Inflammatory macrophage treated with lipopolysaccharide for 1 hour (primary cell): ENCODE data around the gene ITGA4.
A peak's percentile ranks its signal among the peaks of the same experiment; 100 is the strongest.

ENCODE experiments used
- DNase-seq, 2 donors: peaks; one replicate each; pipeline ENCODE4 v3.0.0-alpha.2; 2020 to 2022

ITGA4 gene

DNA sequence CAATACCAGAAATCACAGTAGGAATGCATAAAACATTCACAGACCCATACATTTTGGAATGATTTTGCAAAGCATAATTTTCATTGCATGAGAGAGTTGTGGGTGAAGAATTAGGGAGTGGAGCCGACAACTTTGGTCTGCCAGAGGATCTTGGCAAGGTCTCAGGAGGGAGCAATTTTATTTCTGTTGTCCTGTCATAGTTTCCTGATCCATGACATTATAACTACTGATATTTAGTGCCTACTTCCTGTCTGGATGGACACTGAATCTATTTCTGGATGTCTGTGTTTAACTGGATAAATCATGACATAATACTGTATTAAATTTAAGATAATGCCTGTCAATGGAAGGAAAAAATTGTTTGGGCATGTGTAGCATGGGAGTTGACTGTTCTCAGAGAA is 2.4 kb downstream of the ITGA4 start:
- DNase-seq = no peak

DNA sequence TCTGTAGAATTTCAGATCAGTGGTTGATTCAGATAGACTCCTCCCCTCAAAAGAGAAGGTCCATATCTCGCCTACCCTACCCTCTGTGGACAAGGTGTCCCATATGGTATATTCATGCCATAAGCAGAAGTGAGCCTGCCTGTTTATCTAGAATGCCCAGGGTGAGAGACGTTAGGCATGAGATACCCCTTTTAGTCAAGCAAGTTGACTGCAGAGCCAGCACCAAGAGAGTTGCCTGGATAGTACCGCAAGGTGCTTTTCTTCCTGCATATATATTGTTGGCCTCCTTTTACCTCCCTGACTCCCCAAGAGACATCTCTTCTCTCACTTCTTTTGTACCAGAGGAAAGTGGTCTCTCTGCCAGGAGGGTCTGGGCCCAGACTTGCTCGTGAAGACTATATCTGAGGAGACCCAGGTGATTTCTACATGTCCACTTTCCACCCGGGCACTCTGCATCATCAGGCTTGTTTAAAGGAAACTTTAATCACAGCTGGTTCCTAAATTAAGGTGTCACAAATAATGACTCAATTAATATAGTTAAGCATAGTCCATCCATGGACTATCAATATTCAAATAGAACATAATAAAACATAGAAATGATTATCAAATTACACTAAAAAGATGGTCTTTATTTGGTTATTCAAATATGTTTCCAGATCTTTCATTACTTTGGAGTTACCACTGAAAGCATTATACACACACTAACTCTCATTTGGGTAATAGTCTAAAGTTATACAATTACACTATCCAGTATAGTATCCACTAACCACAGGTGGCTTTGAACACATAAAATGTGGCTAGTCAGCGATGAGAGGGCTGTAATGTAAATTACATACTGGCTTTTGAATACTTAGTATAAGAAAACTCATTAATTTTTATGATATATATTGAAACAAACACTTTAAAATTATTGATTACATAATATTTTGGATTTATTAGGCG is 4.1 kb downstream of the ITGA4 start:
- no peak for DNase-seq

DNA sequence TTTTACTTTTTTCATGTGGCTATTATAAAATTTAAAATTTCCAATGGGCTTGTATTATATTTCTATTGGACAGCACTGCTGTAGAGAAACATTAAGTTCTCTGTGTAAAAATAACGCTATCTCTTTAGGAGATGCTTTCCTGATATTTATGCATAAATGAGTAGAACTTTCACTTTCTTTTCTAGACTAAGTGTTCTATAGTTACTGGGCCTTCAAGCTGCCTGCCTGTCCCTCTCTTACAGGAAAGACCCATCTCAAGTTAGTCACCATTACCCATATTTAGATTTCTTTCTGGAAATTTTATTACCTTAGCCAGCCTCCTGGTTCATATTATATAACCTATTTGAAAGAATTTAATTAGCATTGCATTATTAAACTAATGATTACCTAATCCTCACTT is 4.8 kb downstream of the ITGA4 start:
- peak; percentile 30 to 33 for DNase-seq

DNA sequence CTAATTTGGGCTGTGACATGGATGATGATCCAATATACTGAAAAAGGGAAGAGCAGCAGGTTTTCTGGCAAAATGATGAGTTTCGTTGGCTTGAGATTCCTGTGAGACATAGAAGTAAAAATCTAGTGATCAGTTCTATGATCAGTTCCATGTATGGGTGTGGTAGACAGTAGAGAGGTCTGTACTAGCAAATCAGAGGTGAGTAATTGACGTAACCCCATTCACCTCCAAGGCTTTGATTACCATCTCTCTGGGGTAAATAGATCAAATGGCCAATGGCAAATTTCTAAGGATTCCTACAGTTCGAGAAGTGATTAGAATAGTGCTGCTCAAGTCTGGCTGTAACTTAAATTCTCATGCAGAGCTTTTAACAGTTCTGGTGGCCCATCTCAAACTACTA is 6.4 kb downstream of the ITGA4 start:
- DNase-seq = no peak

DNA sequence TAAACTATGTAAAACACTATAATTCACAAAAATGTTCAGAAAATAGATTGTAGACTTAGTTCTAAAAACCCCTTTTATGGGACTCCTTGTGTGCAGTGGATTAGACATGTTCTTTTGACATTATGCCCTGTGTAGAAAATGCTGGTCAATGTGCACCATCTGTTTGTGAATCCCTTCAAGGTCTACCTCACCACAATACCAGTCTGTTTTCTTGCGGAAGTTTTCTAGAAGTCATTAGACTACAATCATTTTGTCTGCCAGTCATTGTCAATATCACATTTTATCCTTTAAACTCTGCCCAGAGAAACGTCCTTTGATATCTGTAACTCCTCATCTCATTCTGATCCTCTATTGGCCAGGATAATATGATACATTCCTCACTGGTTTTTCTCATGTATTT is 7.8 kb downstream of the ITGA4 start:
- DNase-seq = no peak

DNA sequence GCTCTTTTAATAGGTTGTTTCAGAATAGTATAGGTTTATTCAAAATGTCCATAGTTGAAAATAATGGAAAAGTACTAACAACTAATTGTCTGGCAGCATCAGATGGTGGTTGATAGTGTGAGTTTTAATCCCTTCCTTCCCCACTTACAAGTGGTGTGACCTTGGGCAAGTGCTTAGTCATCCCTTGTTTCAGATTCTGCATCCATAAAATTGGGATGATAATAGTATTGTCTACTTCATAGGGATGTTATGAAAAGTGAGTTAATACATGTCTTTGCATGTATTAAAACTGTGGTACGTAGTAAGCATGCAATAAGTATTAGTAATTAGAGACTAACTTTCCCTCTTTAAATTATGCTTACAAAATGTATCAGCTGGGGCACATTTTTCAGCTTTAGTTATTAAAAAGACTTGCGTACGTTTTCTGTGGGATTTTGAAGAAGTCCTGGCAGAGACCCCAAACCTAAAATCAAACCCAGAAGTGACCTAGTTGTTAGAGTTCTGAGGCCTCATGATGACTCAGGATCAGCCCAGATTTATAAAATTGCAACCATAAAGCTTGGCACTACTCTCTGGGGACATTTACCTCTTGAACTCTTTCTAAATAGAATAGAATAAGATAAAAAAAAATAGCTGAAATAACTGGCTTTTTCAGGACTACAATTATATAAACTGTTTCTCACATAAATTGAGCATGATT is 8.6 kb downstream of the ITGA4 start:
- DNase-seq = no peak

DNA sequence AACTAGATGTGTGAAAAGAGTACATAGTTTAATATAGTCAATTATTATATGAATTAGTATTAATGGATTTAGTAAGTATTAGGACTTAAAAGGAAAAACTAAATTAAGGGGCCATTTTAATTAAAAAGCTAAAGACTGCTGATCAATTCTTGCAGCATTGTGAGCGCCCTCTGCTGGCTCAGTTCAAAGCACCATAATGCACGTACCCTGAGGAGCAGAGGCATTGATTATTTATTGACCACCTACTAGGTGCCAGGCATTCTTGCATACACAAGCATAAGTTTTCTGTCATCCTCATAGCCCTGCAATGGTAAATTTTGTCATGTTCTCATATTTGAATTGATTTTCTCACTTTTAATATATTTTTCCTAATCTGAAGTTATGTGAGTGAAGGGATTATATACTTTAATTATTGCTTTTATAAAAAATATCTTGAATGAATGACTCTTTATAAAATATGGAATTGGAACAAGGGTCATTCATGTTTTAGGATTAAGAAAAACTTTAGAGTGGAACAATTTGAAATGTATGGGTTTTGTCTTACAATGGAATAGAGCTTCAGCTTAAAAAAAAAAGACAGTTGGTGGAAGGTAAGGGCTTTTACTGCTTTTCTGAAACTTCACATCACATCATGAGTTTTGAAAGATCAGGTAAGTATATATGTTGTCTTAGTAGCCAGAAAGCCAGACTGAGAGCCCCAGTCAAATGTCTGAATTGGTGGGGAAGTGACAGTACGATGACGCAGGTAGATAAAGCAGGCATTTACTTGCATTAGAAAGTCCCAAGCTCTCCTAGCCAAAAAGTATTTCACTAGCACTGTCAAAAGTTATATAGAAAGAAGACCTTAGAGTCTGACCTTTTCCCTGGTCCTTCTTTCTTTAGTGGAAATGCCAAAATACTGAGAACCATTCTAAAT is 9.7 kb downstream of the ITGA4 start:
- peak; percentile 31 to 79 for DNase-seq

DNA sequence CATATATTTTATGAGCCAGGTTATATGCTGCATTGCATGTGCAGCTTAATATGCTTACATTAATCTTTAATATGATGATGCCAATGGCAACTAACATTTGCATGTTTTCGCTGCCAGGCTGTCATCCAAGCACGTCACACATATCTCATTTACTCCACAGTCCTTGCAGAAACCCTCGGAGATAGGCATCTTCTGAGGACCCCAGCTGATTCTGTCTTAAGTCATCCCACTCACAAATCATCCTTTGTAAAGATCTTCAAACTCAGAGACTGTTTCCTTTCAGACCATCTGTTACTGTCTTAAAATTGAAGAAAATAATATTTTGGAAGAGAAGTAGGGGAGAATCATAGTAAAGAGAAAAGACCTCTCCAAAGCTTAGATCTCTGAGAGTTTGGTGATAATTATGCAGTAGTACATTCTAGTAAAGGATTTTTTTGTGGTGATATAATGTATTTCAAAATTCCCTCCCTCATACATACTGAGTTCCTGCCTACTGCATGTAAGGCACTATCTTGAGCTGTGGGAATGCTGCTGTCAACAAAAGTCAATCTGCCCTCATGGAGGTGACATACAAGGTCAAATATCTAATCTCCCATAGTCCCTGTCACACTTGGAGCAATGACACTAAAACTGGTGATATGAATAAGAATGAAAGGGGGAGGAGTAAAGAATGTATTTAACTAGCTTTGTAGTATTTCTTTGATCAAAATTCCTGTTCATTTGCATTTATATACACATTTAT is 11.0 kb downstream of the ITGA4 start:
- no peak for DNase-seq

DNA sequence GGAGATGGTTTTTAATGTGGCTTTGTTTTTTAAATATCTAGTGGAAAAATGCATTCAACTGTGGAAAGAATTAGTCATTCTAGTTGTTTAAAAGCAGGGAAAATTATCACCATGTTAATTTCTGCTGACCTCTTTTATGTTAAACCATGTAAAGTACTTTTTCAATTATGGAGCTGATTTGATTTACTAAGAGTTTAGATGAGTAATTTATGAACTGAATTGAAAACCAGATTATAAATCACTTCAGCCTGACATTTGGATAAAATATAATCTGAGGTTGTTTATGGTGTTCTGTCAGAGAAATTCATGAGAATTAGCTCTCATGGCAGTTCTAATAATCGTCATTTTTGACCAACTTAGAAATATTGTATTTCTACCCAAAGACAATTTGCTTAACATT is 11.6 kb downstream of the ITGA4 start:
- DNase-seq = no peak

DNA sequence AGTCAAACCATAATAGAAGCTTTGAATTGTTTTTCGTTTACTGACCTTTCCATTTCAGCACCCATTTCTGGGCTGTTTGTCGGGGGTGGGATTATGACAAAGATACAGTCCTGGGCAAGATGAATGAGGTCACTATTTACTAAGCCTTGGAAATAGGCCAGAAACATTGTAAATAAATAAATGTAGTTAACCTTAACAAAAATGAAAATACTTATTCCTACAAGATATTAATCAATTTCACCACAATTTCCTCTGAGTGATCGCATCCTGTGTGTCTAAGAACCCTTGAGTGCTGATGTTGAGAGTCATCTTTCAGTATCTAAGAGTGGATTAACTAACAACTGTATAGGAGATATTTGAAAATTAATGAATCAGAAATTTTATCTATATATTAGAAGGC is 14.0 kb downstream of the ITGA4 start:
- DNase-seq = no peak

DNA sequence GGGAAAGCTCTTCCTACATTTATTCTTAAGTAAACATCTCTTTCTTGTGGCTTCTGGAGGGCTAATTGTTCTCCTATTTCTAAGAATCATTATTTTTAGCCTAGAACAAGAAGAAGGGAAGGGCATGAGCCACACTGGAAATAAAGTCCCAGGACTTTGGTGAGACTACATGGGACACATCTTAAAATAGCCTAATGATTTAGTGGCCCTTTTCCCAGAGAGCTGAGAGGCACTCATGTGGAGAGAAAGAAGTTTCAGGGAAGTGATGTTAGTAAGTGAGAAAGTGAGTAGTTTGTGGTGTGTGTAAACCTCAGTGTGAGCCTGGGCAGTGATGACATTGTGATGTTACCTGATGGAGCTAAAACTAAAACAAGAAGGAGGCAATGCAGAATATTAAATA is 14.6 kb downstream of the ITGA4 start:
- DNase-seq = no peak

DNA sequence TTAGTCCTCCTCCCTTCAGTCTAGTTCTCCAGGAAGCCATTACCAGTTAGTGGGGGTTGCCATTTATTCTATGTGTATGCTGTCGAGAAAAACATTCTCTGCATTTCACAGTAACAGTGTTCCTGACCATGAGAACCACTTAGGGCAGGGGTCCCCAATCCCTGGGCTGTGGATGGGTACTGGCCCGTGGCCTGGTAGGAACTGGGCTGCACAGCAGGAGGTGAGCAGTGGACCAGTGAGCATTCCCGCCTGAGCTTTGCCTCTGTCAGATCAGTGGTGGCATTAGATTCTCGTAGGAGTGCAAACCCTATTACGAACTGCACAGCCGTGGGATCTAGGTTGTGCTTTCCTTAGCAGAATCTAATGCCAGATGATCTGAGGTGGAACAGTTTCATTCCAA is 15.8 kb downstream of the ITGA4 start:
- DNase-seq = no peak

DNA sequence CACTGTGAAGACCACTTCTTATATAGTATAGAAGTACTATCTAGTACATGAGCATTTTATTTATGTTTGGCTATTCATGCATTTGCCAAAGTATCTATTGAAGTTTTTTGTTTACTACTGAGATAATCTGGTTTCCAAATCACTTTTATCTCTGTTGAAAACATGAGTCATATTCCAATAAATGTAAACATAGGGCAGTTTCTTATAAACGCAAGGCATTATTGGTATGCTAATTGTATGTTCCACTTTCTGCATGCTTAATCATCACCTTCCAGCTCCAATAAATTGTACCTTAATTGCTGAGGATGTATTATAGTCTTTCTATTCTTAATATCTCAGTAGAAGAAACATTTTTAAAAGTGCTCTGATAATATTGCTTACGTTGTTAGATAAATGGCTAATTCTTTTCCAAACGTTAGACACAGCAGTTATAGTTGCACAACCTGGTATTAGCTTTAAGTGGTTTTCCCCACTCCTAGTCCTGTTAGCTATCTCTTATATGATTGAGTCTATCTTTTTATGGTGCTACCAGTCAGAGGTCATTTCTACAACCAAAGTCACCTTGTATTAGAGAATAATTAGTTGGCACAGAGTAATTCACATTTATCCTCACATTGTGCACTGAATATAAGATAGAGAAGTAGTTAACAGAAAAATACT is 17.2 kb downstream of the ITGA4 start:
- DNase-seq = no peak

DNA sequence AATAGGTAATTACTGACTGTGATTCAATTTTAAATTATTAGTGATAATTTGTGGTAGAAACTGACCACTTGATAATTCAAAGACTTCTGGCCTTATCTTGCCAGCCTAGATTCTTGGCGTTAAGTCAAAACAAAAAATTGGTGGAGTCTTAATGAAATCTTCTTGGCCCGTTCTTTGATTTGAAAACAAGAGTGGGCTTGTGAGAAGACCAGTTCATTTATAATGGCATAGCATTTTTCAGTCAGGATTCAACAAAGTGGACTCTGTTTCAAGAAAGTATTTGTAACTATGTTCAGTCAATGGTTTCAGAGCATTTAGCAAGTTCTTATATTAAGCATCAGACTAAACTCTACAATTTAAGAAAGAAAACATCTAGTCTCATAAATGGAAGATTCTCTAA is 26.0 kb downstream of the ITGA4 start:
- no peak for DNase-seq

DNA sequence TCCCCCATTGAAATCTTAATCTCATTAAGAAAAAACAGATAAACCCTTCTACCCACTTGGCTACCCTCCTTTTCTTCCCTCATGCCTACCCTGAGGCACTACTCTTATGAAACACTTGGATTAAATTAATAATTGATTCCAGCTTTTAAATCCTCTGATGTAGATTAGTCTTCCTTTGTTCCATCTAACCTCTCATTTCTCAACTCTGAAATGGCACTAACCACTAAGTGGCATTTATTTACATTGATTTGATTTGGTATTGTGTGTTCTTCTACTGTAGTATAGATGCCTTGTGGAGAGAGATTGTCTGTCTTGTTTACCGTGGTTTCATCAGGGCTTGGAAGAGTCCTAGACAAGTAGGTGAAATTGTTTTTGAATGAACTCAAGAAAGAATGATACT is 26.7 kb downstream of the ITGA4 start:
- DNase-seq = no peak

DNA sequence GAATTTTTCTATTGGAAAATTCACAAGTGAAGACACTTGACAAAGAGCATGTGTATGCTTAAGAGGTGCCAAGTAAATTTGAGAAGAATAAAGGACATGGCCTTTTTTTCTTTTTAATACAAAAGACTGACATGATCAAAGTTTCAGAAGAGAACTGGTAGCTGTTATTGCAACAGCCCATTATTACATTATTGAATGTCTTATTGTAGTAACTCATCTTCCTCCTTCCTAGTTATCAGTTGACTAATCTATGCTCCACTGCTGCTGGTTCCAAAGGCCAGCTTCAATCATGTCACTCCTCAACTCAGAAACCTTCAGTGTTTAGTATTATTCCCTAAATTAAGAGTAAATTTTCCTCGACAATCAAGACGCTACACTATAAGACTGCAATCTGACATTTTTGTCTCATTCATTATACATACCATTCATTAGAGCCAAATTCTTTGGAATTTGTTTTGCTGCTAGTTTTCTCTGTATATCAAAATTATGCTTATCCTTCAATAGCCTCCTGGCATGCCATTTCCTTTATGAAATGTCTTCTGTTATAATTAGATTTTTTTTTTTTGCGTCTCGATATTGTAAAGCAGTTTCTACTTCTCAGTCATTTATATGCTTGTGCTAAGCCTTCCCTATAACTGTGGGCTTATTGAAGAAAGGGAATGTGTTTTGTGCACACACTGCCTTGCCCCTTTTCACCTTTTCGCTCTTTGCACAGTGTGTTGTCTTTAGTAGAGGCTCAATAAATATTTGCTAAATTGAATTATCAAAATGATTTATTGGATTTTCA is 27.9 kb downstream of the ITGA4 start:
- DNase-seq = peak; percentile 38 to 47

DNA sequence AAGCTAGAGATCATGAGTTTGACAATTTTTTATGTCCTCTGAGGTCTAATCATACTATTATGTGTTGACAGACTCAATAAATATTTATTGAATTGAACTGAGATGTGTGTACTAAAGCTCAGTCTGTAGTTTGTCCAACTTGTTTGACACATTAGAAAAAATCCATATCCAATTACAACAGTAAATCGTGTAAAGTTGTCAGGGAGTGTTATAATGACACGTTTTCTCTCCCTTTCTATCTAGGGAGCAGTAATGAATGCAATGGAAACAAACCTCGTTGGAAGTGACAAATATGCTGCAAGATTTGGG is 28.4 kb downstream of the ITGA4 start:
- no peak for DNase-seq

DNA sequence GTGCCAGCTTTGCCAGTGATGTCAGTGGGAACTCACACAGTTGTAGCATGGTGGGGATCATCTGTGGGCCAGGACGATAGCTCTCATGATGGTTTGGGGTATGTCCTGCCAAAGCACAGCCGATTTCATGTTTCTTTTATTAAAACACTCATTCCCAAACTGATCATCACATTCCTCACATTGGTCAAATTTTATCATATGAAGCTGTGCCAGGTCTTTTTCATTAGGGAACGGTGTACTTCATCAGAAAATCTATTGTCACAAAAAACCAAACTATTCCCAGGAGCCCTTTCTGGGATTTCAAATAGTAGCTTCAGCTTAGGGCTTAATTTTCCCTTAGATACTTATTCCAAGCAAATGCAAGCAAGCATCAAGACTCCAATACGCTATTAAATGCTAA is 42.0 kb downstream of the ITGA4 start:
- no peak for DNase-seq

DNA sequence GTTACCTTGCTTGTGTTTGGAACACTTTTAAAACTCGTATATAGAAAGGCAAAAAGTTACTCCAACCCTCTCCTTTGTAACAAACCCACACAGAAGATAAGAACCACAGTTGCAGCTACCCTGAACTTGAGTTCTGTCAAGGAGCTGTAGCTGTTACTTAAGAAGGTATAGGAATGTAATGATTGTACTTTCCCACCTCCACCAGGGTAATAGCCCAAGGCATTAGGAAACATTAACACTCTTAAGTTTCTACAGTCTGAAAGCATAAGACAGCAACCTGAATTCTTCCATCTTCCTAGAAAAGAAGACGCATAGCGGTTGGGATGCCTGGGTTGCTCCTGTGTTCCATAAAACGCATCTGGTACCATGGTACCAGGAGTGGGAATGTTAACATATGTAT is 43.0 kb downstream of the ITGA4 start:
- DNase-seq = no peak

DNA sequence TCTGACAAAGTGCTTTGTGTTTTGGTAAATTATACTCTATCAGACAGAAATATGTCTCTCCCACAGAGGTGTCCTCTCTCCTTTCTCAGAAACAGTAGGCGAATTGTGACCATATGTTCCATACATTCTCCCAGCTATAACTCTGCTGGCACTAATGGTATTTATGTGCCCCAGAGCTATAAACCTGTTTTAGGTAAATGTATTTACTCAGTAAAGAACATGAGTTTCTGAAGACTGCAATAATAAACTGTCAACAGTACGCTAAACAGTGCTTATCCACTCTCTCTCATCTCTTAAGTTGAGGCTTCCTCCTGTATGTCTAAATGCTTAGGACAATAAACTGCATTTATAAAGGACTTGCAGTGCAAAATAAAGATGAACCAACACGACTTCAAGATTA is 58.5 kb downstream of the ITGA4 start:
- DNase-seq = no peak

DNA sequence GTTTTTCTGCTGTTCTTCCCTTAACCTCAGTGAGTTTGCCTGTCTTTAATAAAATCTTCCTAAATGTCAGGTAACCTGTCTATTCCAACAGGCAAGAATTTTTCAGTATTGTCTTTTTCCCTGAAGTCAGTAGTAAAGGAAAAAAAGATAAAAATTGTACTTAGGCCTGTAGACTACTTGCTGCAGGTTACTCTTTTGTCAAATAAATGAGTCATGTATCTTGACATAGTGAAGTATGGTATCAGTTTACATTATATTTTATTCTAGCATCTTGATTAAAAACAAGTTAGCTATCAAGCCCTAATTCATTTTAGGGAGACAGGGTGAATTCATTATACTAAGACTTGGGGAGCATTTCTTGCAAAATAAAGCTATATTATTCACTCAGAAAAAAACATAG is 59.8 kb downstream of the ITGA4 start:
- no peak for DNase-seq
